OCI-LY1 (cell line): ENCODE measurements around the gene MXRA5.
"Not testable (repeated sequence)": the region's sequence is repeated elsewhere in the genome, so short reads cannot be mapped to it uniquely, and the experiment has no call there.

Source experiments
- H2AFZ ChIP-seq: fragments of 200-600 bp; sonication (generic), shearing (Covaris generic); 2 replicates; pipeline ENCODE4 v1.6.0; 2014; ENCODE audit warnings: antibody characterized with exemption, mild to moderate bottlenecking, low read length
- H3F3A ChIP-seq: fragments of 200-600 bp; sonication (generic), shearing (Covaris generic); 2 replicates; pipeline ENCODE4 v1.6.0; 2014; ENCODE audit warnings: mild to moderate bottlenecking, antibody characterized with exemption, low read length, moderate library complexity; ENCODE audit not compliant: insufficient read depth
- H3K27ac ChIP-seq: fragments of 200-600 bp; sonication (generic); 2 replicates; pipeline ENCODE4 v1.5.1; 2014; ENCODE audit warnings: low read length, mixed run types, mild to moderate bottlenecking, low read depth; ENCODE audit not compliant: poor library complexity, severe bottlenecking
- H3K27me3 ChIP-seq: fragments of 200-600 bp; sonication (generic); 2 replicates; pipeline ENCODE4 v1.6.0; 2014; ENCODE audit warnings: antibody characterized with exemption, mild to moderate bottlenecking, low read length, moderate library complexity; ENCODE audit not compliant: insufficient read depth
- H3K36me3 ChIP-seq: fragments of 200-600 bp; sonication (generic); 2 replicates; pipeline ENCODE4 v1.6.1; 2014; ENCODE audit warnings: mild to moderate bottlenecking, antibody characterized with exemption, low read length, moderate library complexity, mixed read lengths; ENCODE audit not compliant: insufficient read depth
- H3K4me1 ChIP-seq: fragments of 200-600 bp; sonication (generic); 2 replicates; pipeline ENCODE4 v1.5.1; 2014; ENCODE audit warnings: mild to moderate bottlenecking, low read length, moderate library complexity; ENCODE audit not compliant: insufficient read depth, severe bottlenecking
- H3K4me2 ChIP-seq: fragments of 200-600 bp; sonication (generic), shearing (Covaris generic); 2 replicates; pipeline ENCODE4 v1.6.1; 2014; ENCODE audit warnings: low read length
- H3K4me3 ChIP-seq: fragments of 200-600 bp; sonication (generic); 2 replicates; pipeline ENCODE4 v1.5.1; 2014; ENCODE audit warnings: low read length, low read depth, mild to moderate bottlenecking, mixed read lengths; ENCODE audit not compliant: poor library complexity, severe bottlenecking
- H3K79me2 ChIP-seq: fragments of 200-600 bp; shearing (Covaris generic); 2 replicates; pipeline ENCODE4 v1.6.1; 2016; ENCODE audit warnings: mixed run types, low read length, mixed read lengths; ENCODE audit not compliant: insufficient read depth
- H3K9ac ChIP-seq: fragments of 200-600 bp; sonication (generic), shearing (Covaris generic); 2 replicates; pipeline ENCODE4 v1.6.1; 2014; ENCODE audit warnings: mild to moderate bottlenecking, low read length, mixed read lengths
- H3K9me2 ChIP-seq: fragments of 200-600 bp; sonication (generic), shearing (Covaris generic); 2 replicates; pipeline ENCODE4 v1.6.1; 2014; ENCODE audit warnings: low read depth, mild to moderate bottlenecking, low read length, mixed read lengths
- H3K9me3 ChIP-seq: fragments of 200-600 bp; shearing (Covaris generic); 2 replicates; pipeline ENCODE4 v1.6.1; 2014; ENCODE audit warnings: low read length, mixed read lengths
- H4K20me1 ChIP-seq: fragments of 200-600 bp; sonication (generic), shearing (Covaris generic); 2 replicates; pipeline ENCODE4 v1.6.0; 2016; ENCODE audit warnings: mild to moderate bottlenecking, low read length; ENCODE audit not compliant: insufficient read depth
- CTCF ChIP-seq: fragments of 200-600 bp; sonication (generic), shearing (Covaris generic); IDR thresholded peaks from 2 replicates; pipeline ENCODE4 v1.5.1; 2017; ENCODE audit warnings: mild to moderate bottlenecking, antibody characterized with exemption, low read length, moderate library complexity, mixed read lengths
- EZH2 ChIP-seq: fragments of 200-600 bp; sonication (generic), shearing (Covaris generic); IDR thresholded peaks from 2 replicates; pipeline ENCODE4 v1.8.0; 2017; ENCODE audit warnings: borderline replicate concordance, mixed run types, mild to moderate bottlenecking, antibody characterized with exemption, low read length, moderate library complexity, mixed read lengths

The MXRA5 gene

GRCh38 chrX:3286196-3286945, 60.1 kb downstream of the MXRA5 start:
- H3K4me2 ChIP-seq: no peak overlapping the region
- TF ChIP-seq EZH2 (no peak), CTCF (no peak)
- no peak overlapping the region for H3K9ac ChIP-seq
- no peak overlapping the region for H3K27ac ChIP-seq
- H3K9me2 ChIP-seq: no peaks in the 10 kb centered on the region
- no peaks in the 10 kb centered on the region for H3F3A ChIP-seq
- H3K27me3 ChIP-seq: no peaks in the 10 kb centered on the region
- no peaks in the 10 kb centered on the region for H3K9me3 ChIP-seq
- H3K4me1 ChIP-seq: no peaks in the 10 kb centered on the region
- H2AFZ ChIP-seq: no peak overlapping the region
- H3K4me3 ChIP-seq: no peak overlapping the region
- H4K20me1 ChIP-seq: no peaks in the 10 kb centered on the region
- no peaks in the 10 kb centered on the region for H3K79me2 ChIP-seq
- H3K36me3 ChIP-seq: no peaks in the 10 kb centered on the region

GRCh38 chrX:3280706-3281105, 65.7 kb downstream of the MXRA5 start:
- Histone ChIP-seq H3K9ac (no peak overlapping the region), H3K9me2 (no peaks in the 10 kb centered on the region), H3K4me3 (no peak overlapping the region), H3K79me2 (no peaks in the 10 kb centered on the region), H3K27me3 (no peaks in the 10 kb centered on the region), H3K9me3 (no peaks in the 10 kb centered on the region), H3K27ac (no peak overlapping the region), H3K36me3 (no peaks in the 10 kb centered on the region), H3K4me2 (no peak overlapping the region), H3K4me1 (no peaks in the 10 kb centered on the region), H4K20me1 (no peaks in the 10 kb centered on the region), H3F3A (no peaks in the 10 kb centered on the region), H2AFZ (no peak overlapping the region)
- TF ChIP-seq CTCF (no peak), EZH2 (no peak)

GRCh38 chrX:3273668-3274067, 72.8 kb downstream of the MXRA5 start:
- H3K9me2 ChIP-seq, H3K27me3 ChIP-seq, H3K4me2 ChIP-seq: not testable (repeated sequence)

GRCh38 chrX:3271834-3272186, 74.6 kb downstream of the MXRA5 start:
- TF ChIP-seq CTCF: no peak
- H2AFZ ChIP-seq: no peak overlapping the region
- H4K20me1 ChIP-seq: no peaks in the 10 kb centered on the region
- H3K27me3 ChIP-seq: no peaks in the 10 kb centered on the region
- H3K9me3 ChIP-seq: no peaks in the 10 kb centered on the region
- no peaks in the 10 kb centered on the region for H3F3A ChIP-seq
- H3K4me2 ChIP-seq: no peak overlapping the region
- no peaks in the 10 kb centered on the region for H3K79me2 ChIP-seq
- H3K9me2 ChIP-seq: no peaks in the 10 kb centered on the region
- H3K4me1 ChIP-seq: no peaks in the 10 kb centered on the region
- no peak overlapping the region for H3K9ac ChIP-seq
- H3K4me3 ChIP-seq: no peak overlapping the region
- H3K36me3 ChIP-seq: no peaks in the 10 kb centered on the region
- H3K27ac ChIP-seq: no peak overlapping the region

More at GRCh38 chrX:3273668-3274067, 72.8 kb downstream of the MXRA5 start:
- not testable (repeated sequence) for H4K20me1 ChIP-seq, H3K36me3 ChIP-seq, H3K9ac ChIP-seq, H3K4me3 ChIP-seq, H3F3A ChIP-seq, H2AFZ ChIP-seq, H3K4me1 ChIP-seq, H3K27ac ChIP-seq, H3K9me3 ChIP-seq, H3K79me2 ChIP-seq
